A673 (cell line): ENCODE results near the gene ATXN2. TPM values are rescaled to one million over a fixed set of nuclear protein-coding genes. Genes with fewer than 3 reads are reported as not detected.
A peak's percentile ranks its signal among the peaks of the same experiment; 100 is the strongest.
"Not testable (repeated sequence)": the region's sequence is repeated elsewhere in the genome, so short reads cannot be mapped to it uniquely, and the experiment has no call there.

ENCODE experiments used
- BruUV-seq: library from RNA; stranded (reverse); fragments of 400-500 nt; replicated peaks from 2 replicates; lab custom pipeline; 2021; lab: Mats Ljungman, UMichigan
- CTCF ChIA-PET: fragments of 300-600 bp; sonication (Branson Sonifier 250); formaldehyde crosslinking; loops from one replicate; lab custom pipeline; 2022; ENCODE audit warnings: antibody characterized with exemption; lab: Charles Lee
- POLR2A ChIA-PET: fragments of 300-600 bp; sonication (Branson Sonifier 250); formaldehyde crosslinking; loops from one replicate; lab custom pipeline; 2022; ENCODE audit warnings: antibody characterized with exemption; ENCODE audit not compliant: low non-redundant PET; lab: Charles Lee
- DNase-seq: peaks from one replicate; pipeline ENCODE4 v3.0.0-alpha.2; 2015; ENCODE audit warnings: low spot score
- H3K27ac ChIP-seq: fragments of 200-600 bp; sonication (generic); 2 replicates; pipeline ENCODE4 v1.5.1; 2016; ENCODE audit warnings: mixed run types, low read depth, mild to moderate bottlenecking, mixed read lengths, antibody characterized with exemption, low read length; ENCODE audit not compliant: poor library complexity, severe bottlenecking
- H3K27me3 ChIP-seq: fragments of 200-600 bp; sonication (generic); replicated peaks from 2 replicates; pipeline ENCODE4 v1.6.1; 2017; ENCODE audit warnings: mixed run types, low read depth, mild to moderate bottlenecking, mixed read lengths, antibody characterized with exemption, low read length; ENCODE audit not compliant: insufficient read depth, poor library complexity
- H3K36me3 ChIP-seq: fragments of 200-600 bp; sonication (generic); 2 replicates; pipeline ENCODE4 v1.6.1; 2016; ENCODE audit warnings: mixed run types, mild to moderate bottlenecking, mixed read lengths, antibody characterized with exemption, low read length; ENCODE audit not compliant: insufficient read depth, poor library complexity, severe bottlenecking
- H3K4me1 ChIP-seq: fragments of 200-600 bp; sonication (generic); 2 replicates; pipeline ENCODE4 v1.6.1; 2017; ENCODE audit warnings: mixed run types, mild to moderate bottlenecking, mixed read lengths, antibody characterized with exemption, low read length; ENCODE audit not compliant: insufficient read depth, poor library complexity, severe bottlenecking
- H3K4me3 ChIP-seq: fragments of 200-600 bp; sonication (generic); 2 replicates; pipeline ENCODE4 v1.5.1; 2016; ENCODE audit warnings: low read depth, mixed run types, mild to moderate bottlenecking, mixed read lengths, low read length; ENCODE audit not compliant: poor library complexity, severe bottlenecking
- H3K9me3 ChIP-seq: fragments of 200-600 bp; sonication (generic); 2 replicates; pipeline ENCODE4 v1.6.1; 2016; ENCODE audit warnings: mixed run types, low read depth, mild to moderate bottlenecking, mixed read lengths, antibody characterized with exemption, low read length; ENCODE audit not compliant: poor library complexity, severe bottlenecking
- CTCF ChIP-seq: fragments of 300-800, 200-600 bp; sonication (generic); conservative IDR thresholded peaks from 2 replicates; pipeline ENCODE4 v1.5.1; 2017; ENCODE audit warnings: low read depth, mild to moderate bottlenecking, antibody characterized with exemption, low read length, moderate library complexity, mixed read lengths
- EZH2 ChIP-seq: fragments of 200-600 bp; sonication (generic); IDR thresholded peaks from 2 replicates; pipeline ENCODE4 v1.6.1; 2017; ENCODE audit warnings: borderline replicate concordance, low read depth, mild to moderate bottlenecking, mixed read lengths, antibody characterized with exemption, low read length; ENCODE audit not compliant: poor library complexity, severe bottlenecking
- intact Hi-C: fragments of 100-400 bp; cut with micrococcal nuclease; formaldehyde crosslinking; loops from one replicate; pipeline ENCODE4 v1.10.0; 2022; ENCODE audit not compliant: unreplicated experiment
- total RNA-seq: library from RNA; stranded (reverse); gene quantifications from 2 replicates; pipeline ENCODE4 v1.2.3, GENCODE V29; 2021

Gene ATXN2
- total RNA-seq, 1 experiment from 2014 or later, result 94.4 TPM

DNA sequence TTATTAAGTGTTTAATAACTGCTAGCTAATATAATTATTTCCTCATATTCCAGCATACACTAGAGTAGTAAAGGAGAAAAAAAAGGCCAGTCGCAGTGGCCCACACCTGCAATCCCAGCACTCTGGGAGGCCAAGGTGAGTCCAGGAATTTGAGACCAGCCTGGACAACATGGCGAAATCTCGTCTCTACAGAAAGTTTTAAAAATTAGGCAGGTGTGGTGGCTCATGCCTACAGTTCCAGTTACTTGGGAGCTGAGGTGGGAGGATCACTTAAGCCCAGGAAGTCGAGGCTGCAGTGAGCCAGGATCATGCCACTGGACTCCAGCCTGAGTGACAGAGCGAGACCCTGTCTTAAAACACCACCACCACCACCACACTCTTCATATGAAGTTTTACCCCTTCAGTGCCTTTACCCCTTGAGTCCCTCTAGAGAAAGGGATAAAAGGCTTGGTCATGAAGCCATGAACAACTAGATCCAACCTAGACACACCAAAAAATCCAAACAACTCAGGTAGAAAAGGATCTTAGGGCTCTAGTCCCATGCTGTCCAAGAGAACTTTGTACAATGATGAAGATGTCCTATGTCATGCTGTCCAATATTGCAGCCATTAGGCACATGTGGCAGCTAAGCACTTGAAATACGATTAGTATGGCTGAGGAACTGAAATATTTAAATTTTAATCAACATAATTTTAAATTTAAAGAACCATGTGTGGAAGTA is 29.6 kb downstream of the ATXN2 start:
- H3K36me3 ChIP-seq, result no peaks in the 10 kb centered on the region
- intact Hi-C loops, result no loop called here
- ChIA-PET CTCF (no interaction called here), POLR2A (no interaction called here)
- no peak for TF ChIP-seq CTCF
- no peak for TF ChIP-seq EZH2
- no peaks in the 10 kb centered on the region for H3K9me3 ChIP-seq
- peaks cover 22% of the 10 kb centered on the region for H3K4me1 ChIP-seq
- H3K27me3 ChIP-seq, result no peaks in the 10 kb centered on the region
- DNase-seq, result no peak
- peak overlapping the region; percentile 51 for H3K27ac ChIP-seq
- H3K4me3 ChIP-seq, result no peak overlapping the region
- no TSS peak for BruUV-seq

DNA sequence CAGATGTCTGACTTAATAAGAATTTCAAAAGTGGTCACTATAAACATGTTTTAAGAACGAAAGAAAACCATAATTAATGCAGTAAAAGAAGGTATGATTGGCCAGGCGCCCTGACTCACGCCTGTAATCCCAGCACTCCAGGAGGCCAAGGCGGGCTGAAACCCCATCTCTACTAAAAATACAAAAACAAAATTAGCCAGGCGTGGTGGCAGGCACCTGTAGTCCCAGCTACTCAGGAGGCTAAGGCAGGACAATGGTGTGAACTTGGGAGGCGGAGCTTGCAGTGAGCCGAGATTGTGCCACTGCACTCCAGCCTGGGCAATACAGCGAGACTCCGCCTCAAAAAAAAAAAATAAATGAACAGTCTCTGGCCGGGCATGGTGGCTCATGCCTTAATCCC is 38.3 kb downstream of the ATXN2 start:
- peaks cover 18% of the 10 kb centered on the region for H3K4me1 ChIP-seq
- POLR2A ChIA-PET, H3K4me3 ChIP-seq, BruUV-seq, intact Hi-C loops, CTCF ChIA-PET, H3K27ac ChIP-seq, DNase-seq, H3K36me3 ChIP-seq, H3K9me3 ChIP-seq, H3K27me3 ChIP-seq: not testable (repeated sequence)

GRCh38 chr12:111558107-111558376 is 41.1 kb downstream of the ATXN2 start:
- TF ChIP-seq CTCF (no peak), EZH2 (no peak)
- CTCF ChIA-PET, result no interaction called here
- DNase-seq, result no peak
- BruUV-seq, result no TSS peak
- intact Hi-C loops, result no loop called here
- Histone ChIP-seq H3K27ac (no peak overlapping the region), H3K36me3 (no peaks in the 10 kb centered on the region), H3K4me3 (no peak overlapping the region), H3K27me3 (no peaks in the 10 kb centered on the region), H3K4me1 (peaks cover 18% of the 10 kb centered on the region), H3K9me3 (no peaks in the 10 kb centered on the region)
- POLR2A ChIA-PET, result no interaction called here

- ChIA-PET CTCF (no interaction called here), POLR2A (no interaction called here)
- H3K9me3 ChIP-seq, result no peaks in the 10 kb centered on the region
- H3K4me1 ChIP-seq, result peaks cover 18% of the 10 kb centered on the region
- H3K36me3 ChIP-seq, result no peaks in the 10 kb centered on the region
- TF ChIP-seq EZH2, result no peak
- no peak for TF ChIP-seq CTCF
- intact Hi-C loops, result no loop called here
- no peaks in the 10 kb centered on the region for H3K27me3 ChIP-seq
- BruUV-seq, result TSS peak; percentile 9
- no peak overlapping the region for H3K4me3 ChIP-seq
- peak; percentile 45 for DNase-seq
- no peak overlapping the region for H3K27ac ChIP-seq
These were observed 41.6 kb downstream of the ATXN2 start for GRCh38 chr12:111557271-111558106.
